ENCODE data around the gene TOM1. TPM values are rescaled to one million over a fixed set of nuclear protein-coding genes. Genes with fewer than 3 reads are reported as not detected.

TOM1 gene
- polyA plus RNA-seq, 2 of the 4 experiments (the other 2 are of a cell fraction): 14.5 to 16.6 TPM

- H3K4me3 ChIP-seq: no peak overlapping the region
- WGBS (ENCODE audit: missing lambda C conversion rate): 43% methylated on average over 10 of the region's 10 CpGs
- peaks cover 64% of the 10 kb centered on the region for H3K4me1 ChIP-seq
- H3K27ac ChIP-seq: peak overlapping the region; percentile 95 to 99
- no peaks in the 10 kb centered on the region for H3K9me3 ChIP-seq
- TF ChIP-seq ZFP36 (IDR thresholded peaks at IDR 0.05; ENCODE audit: borderline replicate concordance, partially characterized antibody): no peak
- TF ChIP-seq RAD21 (conservative IDR thresholded peaks at IDR 0.05 in 1 of 2, IDR thresholded peaks at IDR 0.05 in 1 of 2): no peak
- TF ChIP-seq NFE2L2 (conservative IDR thresholded peaks at IDR 0.05; ENCODE audit: low read length): no peak
- TF ChIP-seq MYC (IDR thresholded peaks at IDR 0.05; ENCODE audit: borderline replicate concordance, low read length): no peak
- TF ChIP-seq MAZ (IDR thresholded peaks at IDR 0.05; ENCODE audit: borderline replicate concordance, low read depth, low read length): no peak
- TF ChIP-seq SMC3 (IDR thresholded peaks at IDR 0.05): no peak
- no peak for TF ChIP-seq CEBPB (IDR thresholded peaks at IDR 0.05)
- no peak for TF ChIP-seq POLR2A (IDR thresholded peaks at IDR 0.05; ENCODE audit: low read length)
- TF ChIP-seq HDAC2 (IDR thresholded peaks at IDR 0.05): no peak
- no peak for TF ChIP-seq POLR2AphosphoS2 (conservative IDR thresholded peaks at IDR 0.05; ENCODE audit: low read length)
- TF ChIP-seq CHD4 (IDR thresholded peaks at IDR 0.05; ENCODE audit: borderline replicate concordance): no peak
- ChIA-PET POLR2A (interaction anchor here (1.2 to 1.4 kb wide), 2 partner anchors 19 to 21 kb away, joined by 5 read pairs; no protein-coding TSS in a partner anchor), CTCF (interaction anchor here (0.6 to 4.1 kb wide), 5 partner anchors 15 to 654 kb away, joined by 3 to 17 read pairs (median 3); no protein-coding TSS in a partner anchor)
- no peak for FAIRE-seq
- peak overlapping the region; percentile 92 for H3K4me2 ChIP-seq
- DNase-seq (ENCODE audit: low read depth in 1 of 2, low spot score in 1 of 2): no peak
- no peak; a peak in 1 of 6 replicates for ATAC-seq
These were observed 79.7 kb downstream of the TOM1 start for GRCh38 chr22:35379146-35379993.

DNA sequence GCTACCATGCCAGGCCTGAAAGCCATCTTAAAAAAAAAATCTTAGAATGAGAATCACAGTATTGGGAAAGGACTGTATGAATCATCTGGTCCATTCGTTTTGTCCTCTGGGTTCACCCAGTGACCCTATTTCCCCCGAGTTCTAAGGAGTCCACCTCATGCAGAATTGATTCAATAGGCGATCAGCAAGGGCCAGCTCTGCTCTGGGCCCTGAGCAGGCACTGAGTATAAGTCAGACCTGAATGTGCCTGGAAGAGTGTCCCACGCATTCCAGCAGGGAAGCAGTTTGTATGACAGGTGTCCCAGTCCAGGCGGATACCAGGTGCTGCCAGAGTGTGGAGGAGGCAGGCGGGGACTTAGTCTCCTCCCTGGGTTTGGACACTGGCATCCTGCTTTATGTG, 80.3 kb downstream of the TOM1 start:
- TF ChIP-seq, protein P1, sequence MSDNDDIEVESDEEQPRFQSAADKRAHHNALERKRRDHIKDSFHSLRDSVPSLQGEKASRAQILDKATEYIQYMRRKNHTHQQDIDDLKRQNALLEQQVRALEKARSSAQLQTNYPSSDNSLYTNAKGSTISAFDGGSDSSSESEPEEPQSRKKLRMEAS (IDR thresholded peaks at IDR 0.05): peak; percentile 24; the same call in 1 of the 2 replicates
- TF ChIP-seq CEBPB (IDR thresholded peaks at IDR 0.05) (0 out of 4 replicates have a peak, but pooled peaks of 1 of the 2 experiments have one; percentile 20), FOSL2 (IDR thresholded peaks at IDR 0.05) (no peak), FOSL2 (CRISPR knock-in tag; IDR thresholded peaks at IDR 0.05) (peak; percentile 32), BHLHE40 (IDR thresholded peaks at IDR 0.05; ENCODE audit: low read depth, low read length) (no peak)
- H3K4me3 ChIP-seq: peak overlapping the region; percentile 79; the same call in 1 of the 3 replicates
- WGBS (ENCODE audit: missing lambda C conversion rate): 63% methylated on average over 6 of the region's 6 CpGs
- peaks cover 68% of the 10 kb centered on the region for H3K4me1 ChIP-seq
- H3K4me2 ChIP-seq: peak overlapping the region; percentile 92
- H3K27ac ChIP-seq: peak overlapping the region; percentile 95 to 99
- ATAC-seq (no peak), FAIRE-seq (no peak), DNase-seq (ENCODE audit: low read depth in 1 of 2, low spot score in 1 of 2) (no peak)
- no peaks in the 10 kb centered on the region for H3K9me3 ChIP-seq
- ChIA-PET CTCF (interaction anchor here (0.6 to 4.1 kb wide), 4 partner anchors 21 to 653 kb away, joined by 3 to 17 read pairs (median 4); no protein-coding TSS in a partner anchor), POLR2A (interaction anchor here (1.2 to 2.1 kb wide), 4 partner anchors 8 to 29 kb away, joined by 5 to 20 read pairs (median 7); no protein-coding TSS in a partner anchor)

DNA sequence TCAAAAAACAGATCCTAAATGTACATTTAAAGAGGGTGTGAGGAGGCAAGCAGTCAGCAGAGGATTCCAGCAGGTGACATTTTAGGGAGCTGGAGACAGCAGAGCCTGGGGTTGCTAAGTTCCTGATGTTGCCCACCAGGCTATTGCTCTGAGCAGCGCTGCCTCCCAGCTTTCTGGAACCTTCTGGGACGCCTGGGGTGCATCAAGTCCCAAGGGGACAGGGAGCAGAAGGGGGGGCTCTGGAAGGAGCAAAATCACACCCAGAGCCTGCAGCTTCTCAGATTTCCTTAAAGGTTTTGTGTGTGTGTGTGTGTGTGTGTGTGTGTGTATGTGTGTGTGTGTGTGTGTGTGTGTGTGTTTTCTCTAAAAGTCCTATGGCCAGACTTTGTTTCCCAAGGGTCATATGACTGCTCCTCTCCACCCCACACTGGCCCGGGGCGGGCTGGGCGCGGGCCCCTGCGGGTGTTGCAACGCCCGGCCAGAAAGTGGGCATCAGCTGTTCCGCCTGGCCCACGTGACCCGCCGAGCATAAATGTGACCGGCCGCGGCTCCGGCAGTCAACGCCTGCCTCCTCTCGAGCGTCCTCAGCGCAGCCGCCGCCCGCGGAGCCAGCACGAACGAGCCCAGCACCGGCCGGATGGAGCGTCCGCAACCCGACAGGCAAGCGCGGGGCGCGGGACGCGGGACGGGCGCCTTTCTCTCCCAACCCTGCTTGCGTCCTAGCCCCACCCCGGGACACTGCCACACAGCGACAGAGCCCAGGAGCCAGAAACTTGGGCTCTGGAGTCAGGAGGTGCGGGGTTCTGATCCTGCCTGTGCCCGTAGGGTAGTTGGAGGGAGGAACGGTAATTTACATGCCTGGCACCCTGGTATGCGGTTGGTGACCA, 81.1 kb downstream of the TOM1 start, which contains the start of gene HMOX1:
TSS of gene HMOX1 (plus strand) at position 560 of the 887 bp plus-strand sequence. CDS start at position 638, 78 bp downstream.
- 8% methylated on average over 6 of the region's 47 CpGs for WGBS (ENCODE audit: missing lambda C conversion rate)
- H3K27ac ChIP-seq: peak within 1 kb of the TSS; percentile 95 to 99
- FAIRE-seq: no peak
- POLR2A ChIA-PET: interaction anchor here (0.5 to 2.1 kb wide), 8 partner anchors 9 to 30 kb away, joined by 3 to 20 read pairs (median 5); no protein-coding TSS in a partner anchor
- CTCF ChIA-PET: interaction anchor here (0.6 to 4.1 kb wide), 11 partner anchors 8 to 903 kb away, joined by 3 to 17 read pairs (median 3); no protein-coding TSS in a partner anchor
- peaks cover 67% of the 10 kb centered on the region for H3K4me1 ChIP-seq
- peak; percentile 68 to 82 for DNase-seq (ENCODE audit: low read depth in 1 of 2, low spot score in 1 of 2)
- peak within 1 kb of the TSS; percentile 79 for H3K4me3 ChIP-seq
- H3K9me3 ChIP-seq: no peaks in the 10 kb centered on the region
- peak within 1 kb of the TSS; percentile 92 for H3K4me2 ChIP-seq
- ATAC-seq: peak; percentile 82
- TF ChIP-seq NPAS2 (CRISPR knock-in tag; IDR thresholded peaks at IDR 0.05; ENCODE audit: borderline replicate concordance) (0 out of 2 replicates have a peak, but pooled peaks have one; percentile 39), JUN (IDR thresholded peaks at IDR 0.05) (peak; percentile 84 to 93), EP300 (IDR thresholded peaks at IDR 0.05) (no peak; a peak in 1 of 5 replicates), CBX8 (IDR thresholded peaks at IDR 0.05) (no peak), HOXA7 (CRISPR knock-in tag; IDR thresholded peaks at IDR 0.05) (no peak), E2F6 (IDR thresholded peaks at IDR 0.05; ENCODE audit: borderline replicate concordance, low read depth) (no peak), FOSB (CRISPR knock-in tag; IDR thresholded peaks at IDR 0.05) (no peak), PHF8 (IDR thresholded peaks at IDR 0.05; ENCODE audit: borderline replicate concordance, low read depth) (no peak), TFCP2L1 (CRISPR knock-in tag; IDR thresholded peaks at IDR 0.05) (no peak)
- TF ChIP-seq, protein P2, sequence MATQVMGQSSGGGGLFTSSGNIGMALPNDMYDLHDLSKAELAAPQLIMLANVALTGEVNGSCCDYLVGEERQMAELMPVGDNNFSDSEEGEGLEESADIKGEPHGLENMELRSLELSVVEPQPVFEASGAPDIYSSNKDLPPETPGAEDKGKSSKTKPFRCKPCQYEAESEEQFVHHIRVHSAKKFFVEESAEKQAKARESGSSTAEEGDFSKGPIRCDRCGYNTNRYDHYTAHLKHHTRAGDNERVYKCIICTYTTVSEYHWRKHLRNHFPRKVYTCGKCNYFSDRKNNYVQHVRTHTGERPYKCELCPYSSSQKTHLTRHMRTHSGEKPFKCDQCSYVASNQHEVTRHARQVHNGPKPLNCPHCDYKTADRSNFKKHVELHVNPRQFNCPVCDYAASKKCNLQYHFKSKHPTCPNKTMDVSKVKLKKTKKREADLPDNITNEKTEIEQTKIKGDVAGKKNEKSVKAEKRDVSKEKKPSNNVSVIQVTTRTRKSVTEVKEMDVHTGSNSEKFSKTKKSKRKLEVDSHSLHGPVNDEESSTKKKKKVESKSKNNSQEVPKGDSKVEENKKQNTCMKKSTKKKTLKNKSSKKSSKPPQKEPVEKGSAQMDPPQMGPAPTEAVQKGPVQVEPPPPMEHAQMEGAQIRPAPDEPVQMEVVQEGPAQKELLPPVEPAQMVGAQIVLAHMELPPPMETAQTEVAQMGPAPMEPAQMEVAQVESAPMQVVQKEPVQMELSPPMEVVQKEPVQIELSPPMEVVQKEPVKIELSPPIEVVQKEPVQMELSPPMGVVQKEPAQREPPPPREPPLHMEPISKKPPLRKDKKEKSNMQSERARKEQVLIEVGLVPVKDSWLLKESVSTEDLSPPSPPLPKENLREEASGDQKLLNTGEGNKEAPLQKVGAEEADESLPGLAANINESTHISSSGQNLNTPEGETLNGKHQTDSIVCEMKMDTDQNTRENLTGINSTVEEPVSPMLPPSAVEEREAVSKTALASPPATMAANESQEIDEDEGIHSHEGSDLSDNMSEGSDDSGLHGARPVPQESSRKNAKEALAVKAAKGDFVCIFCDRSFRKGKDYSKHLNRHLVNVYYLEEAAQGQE (IDR thresholded peaks at IDR 0.05): no peak
- TF ChIP-seq, protein P3, sequence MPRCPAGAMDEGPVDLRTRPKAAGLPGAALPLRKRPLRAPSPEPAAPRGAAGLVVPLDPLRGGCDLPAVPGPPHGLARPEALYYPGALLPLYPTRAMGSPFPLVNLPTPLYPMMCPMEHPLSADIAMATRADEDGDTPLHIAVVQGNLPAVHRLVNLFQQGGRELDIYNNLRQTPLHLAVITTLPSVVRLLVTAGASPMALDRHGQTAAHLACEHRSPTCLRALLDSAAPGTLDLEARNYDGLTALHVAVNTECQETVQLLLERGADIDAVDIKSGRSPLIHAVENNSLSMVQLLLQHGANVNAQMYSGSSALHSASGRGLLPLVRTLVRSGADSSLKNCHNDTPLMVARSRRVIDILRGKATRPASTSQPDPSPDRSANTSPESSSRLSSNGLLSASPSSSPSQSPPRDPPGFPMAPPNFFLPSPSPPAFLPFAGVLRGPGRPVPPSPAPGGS (IDR thresholded peaks at IDR 0.05): peak; percentile 84
